Keratinocyte (primary cell): ENCODE measurements around the gene HAUS1. TPM values are rescaled to one million over a fixed set of nuclear protein-coding genes. Genes with fewer than 3 reads are reported as not detected.
A peak's percentile ranks its signal among the peaks of the same experiment; 100 is the strongest.
"Not testable (repeated sequence)": the region's sequence is repeated elsewhere in the genome, so short reads cannot be mapped to it uniquely, and the experiment has no call there.

ENCODE experiments used
- DNase-seq: peaks from one replicate; pipeline ENCODE4 v3.0.0-alpha.2; 2011; ENCODE audit warnings: low read depth, missing footprints, low spot score
- FAIRE-seq: peaks from 2 replicates; lab custom pipeline; 2011; peaks lifted over from hg19 to GRCh38; lab: Jason Lieb, UNC
- H2AFZ ChIP-seq: 2 replicates; pipeline ENCODE4 v1.6.0; 2012; ENCODE audit warnings: low read length, control low read depth, inconsistent platforms; ENCODE audit not compliant: control insufficient read depth
- H3K27ac ChIP-seq: 2 replicates; pipeline ENCODE4 v1.5.1; 2011; ENCODE audit warnings: low read length; ENCODE audit not compliant: control insufficient read depth, insufficient read depth
- H3K27me3 ChIP-seq: 3 replicates; pipeline ENCODE4 v1.6.0; 2011; ENCODE audit warnings: low read length; ENCODE audit not compliant: control insufficient read depth, insufficient read depth; ENCODE audit errors: extremely low read depth
- H3K36me3 ChIP-seq, 2 experiments: 2 replicates in 1 of 2; 3 replicates in 1 of 2; pipeline ENCODE4 v1.5.1; 2011; ENCODE audit warnings: low read length in 2 of 2, mild to moderate bottlenecking in 1 of 2; ENCODE audit not compliant: control insufficient read depth in 2 of 2, insufficient read depth in 2 of 2; ENCODE audit errors: extremely low read depth in 1 of 2
- H3K4me1 ChIP-seq: 3 replicates; pipeline ENCODE4 v1.5.1; 2011; ENCODE audit warnings: low read length; ENCODE audit not compliant: control insufficient read depth, insufficient read depth; ENCODE audit errors: extremely low read depth
- H3K4me2 ChIP-seq: 3 replicates; pipeline ENCODE4 v1.6.0; 2011; ENCODE audit warnings: low read depth, low read length; ENCODE audit not compliant: control insufficient read depth, insufficient read depth; ENCODE audit errors: extremely low read depth
- H3K4me3 ChIP-seq, 3 experiments: fragments of 200-600 bp in 1 of 3; sonication (generic) in 1 of 3; 2 replicates in 2 of 3; 3 replicates in 1 of 3; pipeline ENCODE4 v1.5.1; 2011 to 2016; ENCODE audit warnings: low read length in 3 of 3, mild to moderate bottlenecking in 3 of 3, control low read depth in 2 of 3, inconsistent platforms in 1 of 3, low read depth in 1 of 3, mixed read lengths in 1 of 3, mixed run types in 1 of 3, moderate library complexity in 1 of 3; ENCODE audit not compliant: control insufficient read depth in 2 of 3, insufficient read depth in 2 of 3; ENCODE audit errors: extremely low read depth in 1 of 3
- H3K79me2 ChIP-seq: 2 replicates; pipeline ENCODE4 v1.6.0; 2012; ENCODE audit warnings: low read length; ENCODE audit not compliant: control insufficient read depth, insufficient read depth
- H3K9ac ChIP-seq: 3 replicates; pipeline ENCODE4 v1.6.0; 2011; ENCODE audit warnings: low read length; ENCODE audit not compliant: control insufficient read depth, insufficient read depth; ENCODE audit errors: extremely low read depth
- H3K9me1 ChIP-seq: 3 replicates; pipeline ENCODE4 v1.6.0; 2011; ENCODE audit warnings: low read length; ENCODE audit not compliant: control insufficient read depth, insufficient read depth; ENCODE audit errors: extremely low read depth
- H3K9me3 ChIP-seq: 2 replicates; pipeline ENCODE4 v1.5.1; 2012; ENCODE audit warnings: low read depth, low read length; ENCODE audit not compliant: control insufficient read depth
- H4K20me1 ChIP-seq: 3 replicates; pipeline ENCODE4 v1.6.0; 2011; ENCODE audit warnings: low read length; ENCODE audit not compliant: control insufficient read depth, insufficient read depth; ENCODE audit errors: extremely low read depth
- CTCF ChIP-seq, 3 experiments: IDR thresholded peaks in 1 of 3; conservative IDR thresholded peaks in 1 of 3; optimal IDR thresholded peaks in 1 of 3; 2 replicates in 2 of 3; 3 replicates in 1 of 3; pipeline versions ENCODE3 to v1.5.1; 2011; ENCODE audit warnings: low read length in 3 of 3, mild to moderate bottlenecking in 3 of 3, moderate library complexity in 2 of 3, control low read depth in 1 of 3, inconsistent platforms in 1 of 3; ENCODE audit not compliant: insufficient read depth in 2 of 3; ENCODE audit errors: extremely low read depth in 1 of 3
- EZH2 ChIP-seq: IDR thresholded peaks from one replicate; pipeline ENCODE4 v1.6.1; 2012; ENCODE audit warnings: inconsistent platforms, mild to moderate bottlenecking, low read length, moderate library complexity
- dilution Hi-C: fragments of 300-500 bp; cut with MboI; formaldehyde crosslinking; loops from one replicate; pipeline ENCODE4 v1.7.0; 2020; ENCODE audit warnings: low sequenced_read_pairs; ENCODE audit not compliant: extremely low pct_ligation_motif_present
- polyA plus RNA-seq, 5 experiments: library from polyadenylated mRNA; depleted of rRNA in 3 of 5; stranded (reverse) in 3 of 5; stranded (forward) in 1 of 5; unstranded in 1 of 5; fragments of >200 nt; gene quantifications; 1 replicate in 1 of 5; 2 replicates in 3 of 5; 3 replicates in 1 of 5; pipeline versions ENCODE4 v1.2.1 to v1.2.3, GENCODE V29; 2011 to 2012; ENCODE audit warnings: missing spikeins in 2 of 5, low read depth in 1 of 5, low replicate concordance in 1 of 5

The HAUS1 gene
- polyA plus RNA-seq, 1 donor (not counting 4 experiments of a cell fraction or from before 2014, with no cell fraction given), result 39.5 TPM

- H3K27ac ChIP-seq, result peak overlapping the region; percentile 70
Observed at GRCh38 chr18:46158499-46158898, 54.3 kb downstream of the HAUS1 start.

GRCh38 chr18:46160050-46160798 lies 56.0 kb downstream of the HAUS1 start:
- dilution Hi-C loops, result no loop called here
- Histone ChIP-seq H2AFZ (no peak overlapping the region), H4K20me1 (no peaks in the 10 kb centered on the region), H3K36me3 (no peaks in the 10 kb centered on the region), H3K4me3 (no peak overlapping the region), H3K79me2 (no peaks in the 10 kb centered on the region), H3K9ac (no peak overlapping the region), H3K4me1 (peaks cover 40% of the 10 kb centered on the region), H3K4me2 (no peak overlapping the region), H3K27me3 (no peaks in the 10 kb centered on the region), H3K27ac (no peak overlapping the region), H3K9me3 (no peaks in the 10 kb centered on the region), H3K9me1 (no peaks in the 10 kb centered on the region)
- DNase-seq (no peak), FAIRE-seq (peak; percentile 59)
- no peak for TF ChIP-seq EZH2
- TF ChIP-seq CTCF (optimal IDR thresholded peaks at IDR 0.05 in 1 of 3, IDR thresholded peaks at IDR 0.05 in 1 of 3, conservative IDR thresholded peaks at IDR 0.05 in 1 of 3; ENCODE audit: extremely low read depth in 1 of 3, insufficient read depth in 2 of 3, low read length in 3 of 3), result no peak

More at GRCh38 chr18:46158499-46158898, 54.3 kb downstream of the HAUS1 start:
- Histone ChIP-seq H3K9ac (peak overlapping the region; percentile 60), H3K4me1 (peaks cover 49% of the 10 kb centered on the region), H3K36me3 (no peaks in the 10 kb centered on the region), H3K9me3 (no peaks in the 10 kb centered on the region), H4K20me1 (no peaks in the 10 kb centered on the region), H3K79me2 (no peaks in the 10 kb centered on the region), H3K27me3 (no peaks in the 10 kb centered on the region), H3K9me1 (no peaks in the 10 kb centered on the region), H3K4me2 (peak overlapping the region; percentile 74), H2AFZ (peak overlapping the region; percentile 58), H3K4me3 (peak overlapping the region in 1 of 3 experiments; percentile 6)
- DNase-seq, result peak; percentile 89
- FAIRE-seq, result peak; percentile 98
- no peak for TF ChIP-seq EZH2
- dilution Hi-C loops, result no loop called here

- H3K4me2 ChIP-seq, DNase-seq, H3K79me2 ChIP-seq, H3K27ac ChIP-seq, H4K20me1 ChIP-seq, H3K9me1 ChIP-seq, H3K4me3 ChIP-seq, H3K36me3 ChIP-seq, dilution Hi-C loops, H3K9ac ChIP-seq, H2AFZ ChIP-seq, H3K9me3 ChIP-seq, FAIRE-seq, H3K27me3 ChIP-seq: not testable (repeated sequence)
- H3K4me1 ChIP-seq, result peaks cover 34% of the 10 kb centered on the region
Observed at GRCh38 chr18:46160840-46161239, 56.7 kb downstream of the HAUS1 start.
